WI38 (cell line): Measurements from ENCODE around the gene FRMD5.

ENCODE experiments used
- H3K4me3 ChIP-seq: 2 replicates; pipeline ENCODE4 v1.5.1; 2011; ENCODE audit warnings: low read depth, mild to moderate bottlenecking, control low read depth, low read length
- TF ChIP-seq, protein P1 (sequence below): IDR thresholded peaks from 2 replicates; pipeline ENCODE4 v1.5.1; 2012; ENCODE audit warnings: low read depth, mild to moderate bottlenecking, control low read depth, low read length

Gene FRMD5

GRCh38 chr15:44132057-44132456 is 63.0 kb downstream of the FRMD5 start:
- TF ChIP-seq, protein P1, sequence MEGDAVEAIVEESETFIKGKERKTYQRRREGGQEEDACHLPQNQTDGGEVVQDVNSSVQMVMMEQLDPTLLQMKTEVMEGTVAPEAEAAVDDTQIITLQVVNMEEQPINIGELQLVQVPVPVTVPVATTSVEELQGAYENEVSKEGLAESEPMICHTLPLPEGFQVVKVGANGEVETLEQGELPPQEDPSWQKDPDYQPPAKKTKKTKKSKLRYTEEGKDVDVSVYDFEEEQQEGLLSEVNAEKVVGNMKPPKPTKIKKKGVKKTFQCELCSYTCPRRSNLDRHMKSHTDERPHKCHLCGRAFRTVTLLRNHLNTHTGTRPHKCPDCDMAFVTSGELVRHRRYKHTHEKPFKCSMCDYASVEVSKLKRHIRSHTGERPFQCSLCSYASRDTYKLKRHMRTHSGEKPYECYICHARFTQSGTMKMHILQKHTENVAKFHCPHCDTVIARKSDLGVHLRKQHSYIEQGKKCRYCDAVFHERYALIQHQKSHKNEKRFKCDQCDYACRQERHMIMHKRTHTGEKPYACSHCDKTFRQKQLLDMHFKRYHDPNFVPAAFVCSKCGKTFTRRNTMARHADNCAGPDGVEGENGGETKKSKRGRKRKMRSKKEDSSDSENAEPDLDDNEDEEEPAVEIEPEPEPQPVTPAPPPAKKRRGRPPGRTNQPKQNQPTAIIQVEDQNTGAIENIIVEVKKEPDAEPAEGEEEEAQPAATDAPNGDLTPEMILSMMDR = no peak
- H3K4me3 ChIP-seq = no peak overlapping the region

DNA sequence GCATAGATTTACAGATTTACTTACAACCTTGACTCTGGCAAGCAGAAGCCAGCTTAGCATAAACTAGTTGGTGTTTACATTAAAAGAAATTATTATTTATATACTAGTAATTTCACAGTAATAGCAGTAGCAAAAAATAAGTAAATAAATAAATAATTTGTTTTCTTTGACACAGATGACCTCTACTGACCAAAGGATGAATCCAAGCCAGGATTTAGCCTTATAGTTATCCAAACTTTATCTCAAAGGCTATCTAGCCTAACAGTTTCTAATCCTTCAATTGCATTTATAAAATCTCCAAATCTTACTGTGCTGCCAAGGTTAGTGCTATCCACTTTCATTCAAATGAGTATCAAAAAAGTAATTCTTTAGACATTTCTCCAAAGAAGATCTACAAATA is 64.3 kb downstream of the FRMD5 start:
- no peak overlapping the region for H3K4me3 ChIP-seq
- TF ChIP-seq, protein P1 = no peak

- no peak overlapping the region for H3K4me3 ChIP-seq
- TF ChIP-seq, protein P1 = no peak
Observed at GRCh38 chr15:44129911-44130310, 65.2 kb downstream of the FRMD5 start.

GRCh38 chr15:44128443-44128842 is 66.6 kb downstream of the FRMD5 start:
- TF ChIP-seq, protein P1 = no peak
- no peak overlapping the region for H3K4me3 ChIP-seq

GRCh38 chr15:44125879-44126278 is 69.2 kb downstream of the FRMD5 start:
- no peak overlapping the region for H3K4me3 ChIP-seq
- TF ChIP-seq, protein P1 = no peak

DNA sequence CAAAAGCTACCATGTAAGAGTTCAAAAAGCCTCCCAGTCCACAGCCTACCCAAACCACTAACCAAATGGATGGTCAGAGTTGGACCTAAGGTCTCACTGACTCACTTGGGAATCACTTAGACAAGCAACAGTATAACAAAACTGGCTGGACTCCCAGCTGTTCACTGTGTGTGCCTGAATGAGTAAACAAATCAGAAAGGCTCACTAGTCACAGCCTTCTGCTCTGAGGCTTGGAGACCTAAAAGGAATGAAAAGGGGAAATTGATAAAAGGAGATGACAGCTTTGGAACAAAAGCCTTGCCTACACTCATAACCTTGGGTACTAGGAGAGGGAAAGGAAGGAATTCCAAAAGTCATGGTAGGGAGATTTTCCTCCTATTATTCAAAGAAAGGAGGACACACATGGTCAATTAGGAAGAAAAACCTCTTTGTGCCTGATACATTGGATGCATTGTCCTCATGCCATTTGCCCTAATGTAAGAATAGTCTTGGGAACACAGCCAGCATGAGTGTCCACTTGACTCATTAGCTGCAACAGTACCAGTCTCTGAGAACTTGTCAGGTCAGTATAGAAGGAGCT is 92.3 kb downstream of the FRMD5 start:
- TF ChIP-seq, protein P1 = no peak
- no peak overlapping the region for H3K4me3 ChIP-seq

- no peak overlapping the region for H3K4me3 ChIP-seq
- TF ChIP-seq, protein P1 = no peak
Observed at GRCh38 chr15:44101944-44102343, 93.1 kb downstream of the FRMD5 start.
